ENCODE data around the gene LRRC8D.
"Not testable (repeated sequence)": the region's sequence is repeated elsewhere in the genome, so short reads cannot be mapped to it uniquely, and the experiment has no call there.

LRRC8D gene

GRCh38 chr1:89820422-89821321 is at the start of gene LRRC8D:
LRRC8D (plus strand) TSS chr1:89821032; CDS start chr1:89933069, 112,037 bp downstream.
- peak; percentile 78 for DNase-seq

GRCh38 chr1:89771991-89772560 is 48.8 kb upstream of the LRRC8D start:
- no peak for DNase-seq

- DNase-seq = not testable (repeated sequence)
These were observed 44.7 kb upstream of the LRRC8D start for GRCh38 chr1:89776104-89776503.

GRCh38 chr1:89777271-89777670 is 43.6 kb upstream of the LRRC8D start:
- not testable (repeated sequence) for DNase-seq

GRCh38 chr1:89779151-89779940 is 41.5 kb upstream of the LRRC8D start:
- no peak for DNase-seq

GRCh38 chr1:89780721-89781120 is 40.1 kb upstream of the LRRC8D start:
- DNase-seq = peak; percentile 65

GRCh38 chr1:89781494-89782126 is 39.2 kb upstream of the LRRC8D start:
- DNase-seq = no peak

- no peak for DNase-seq
These were observed 34.1 kb upstream of the LRRC8D start for GRCh38 chr1:89786628-89787214.

- DNase-seq = no peak
These were observed 30.2 kb upstream of the LRRC8D start for GRCh38 chr1:89790592-89790991.

GRCh38 chr1:89791064-89791726 is 29.6 kb upstream of the LRRC8D start:
- no peak for DNase-seq

GRCh38 chr1:89794406-89794805 is 26.4 kb upstream of the LRRC8D start:
- no peak for DNase-seq

- DNase-seq = not testable (repeated sequence)
These were observed 25.3 kb upstream of the LRRC8D start for GRCh38 chr1:89795571-89795970.

- not testable (repeated sequence) for DNase-seq
These were observed 23.0 kb upstream of the LRRC8D start for GRCh38 chr1:89797876-89798275.

- DNase-seq = no peak
These were observed 21.3 kb upstream of the LRRC8D start for GRCh38 chr1:89799495-89799894.

GRCh38 chr1:89800022-89800655 is 20.7 kb upstream of the LRRC8D start:
- DNase-seq = no peak

GRCh38 chr1:89800718-89801117 is 20.1 kb upstream of the LRRC8D start:
- no peak for DNase-seq

GRCh38 chr1:89802051-89802450 is 18.8 kb upstream of the LRRC8D start:
- no peak for DNase-seq

- no peak for DNase-seq
These were observed 18.0 kb upstream of the LRRC8D start for GRCh38 chr1:89802841-89803240.

GRCh38 chr1:89804642-89805237 is 16.1 kb upstream of the LRRC8D start:
- DNase-seq = peak; percentile 74

GRCh38 chr1:89806616-89807015 is 14.2 kb upstream of the LRRC8D start:
- no peak for DNase-seq

GRCh38 chr1:89807503-89807902 is 13.3 kb upstream of the LRRC8D start:
- no peak for DNase-seq
